ENCODE results near the gene TRIM39.

DNA sequence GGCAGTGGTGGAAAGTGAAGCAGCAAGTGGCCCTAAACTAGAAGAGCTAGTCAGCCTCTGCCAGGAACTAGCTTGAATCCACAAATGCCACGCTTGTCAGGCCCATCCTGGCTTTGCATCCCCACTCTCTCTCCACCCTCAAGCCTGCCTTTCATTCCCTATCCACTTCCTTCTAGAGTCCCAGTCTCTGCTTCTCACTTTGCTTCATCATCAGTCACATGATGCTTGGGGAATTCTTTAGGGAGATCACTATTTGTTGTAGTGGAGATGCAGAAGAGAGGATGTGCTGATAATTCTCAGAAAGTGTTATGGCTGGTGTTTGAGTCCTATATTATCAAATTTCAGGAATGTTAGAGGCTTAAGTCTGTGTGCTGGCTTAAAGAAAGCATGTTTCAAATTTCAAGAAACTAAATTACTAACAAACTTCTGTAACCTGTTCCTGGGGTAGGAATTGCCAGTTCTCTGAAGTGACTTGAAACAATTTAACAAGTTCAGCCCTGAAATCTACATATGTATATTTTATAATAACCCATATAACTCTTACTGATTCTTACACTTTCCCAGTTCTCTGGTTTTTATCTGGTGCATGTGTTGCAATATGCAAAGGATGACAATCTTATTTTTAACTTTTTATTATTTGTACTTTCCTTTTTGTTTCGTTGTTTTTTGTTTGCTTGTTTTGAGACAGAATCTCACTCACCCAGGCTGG lies 7.5 kb downstream of the TRIM39 start:
- TF ChIP-seq, protein P1, sequence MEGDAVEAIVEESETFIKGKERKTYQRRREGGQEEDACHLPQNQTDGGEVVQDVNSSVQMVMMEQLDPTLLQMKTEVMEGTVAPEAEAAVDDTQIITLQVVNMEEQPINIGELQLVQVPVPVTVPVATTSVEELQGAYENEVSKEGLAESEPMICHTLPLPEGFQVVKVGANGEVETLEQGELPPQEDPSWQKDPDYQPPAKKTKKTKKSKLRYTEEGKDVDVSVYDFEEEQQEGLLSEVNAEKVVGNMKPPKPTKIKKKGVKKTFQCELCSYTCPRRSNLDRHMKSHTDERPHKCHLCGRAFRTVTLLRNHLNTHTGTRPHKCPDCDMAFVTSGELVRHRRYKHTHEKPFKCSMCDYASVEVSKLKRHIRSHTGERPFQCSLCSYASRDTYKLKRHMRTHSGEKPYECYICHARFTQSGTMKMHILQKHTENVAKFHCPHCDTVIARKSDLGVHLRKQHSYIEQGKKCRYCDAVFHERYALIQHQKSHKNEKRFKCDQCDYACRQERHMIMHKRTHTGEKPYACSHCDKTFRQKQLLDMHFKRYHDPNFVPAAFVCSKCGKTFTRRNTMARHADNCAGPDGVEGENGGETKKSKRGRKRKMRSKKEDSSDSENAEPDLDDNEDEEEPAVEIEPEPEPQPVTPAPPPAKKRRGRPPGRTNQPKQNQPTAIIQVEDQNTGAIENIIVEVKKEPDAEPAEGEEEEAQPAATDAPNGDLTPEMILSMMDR (IDR thresholded peaks at IDR 0.05), result no peak
- no peak for TF ChIP-seq POLR2A (IDR thresholded peaks at IDR 0.05)
